Stimulated activated memory B cell treated with anti-CD40 and anti-IgM and Interleukin-4, amounts not matched to agents 10 μg/mL and 1 μg/mL and 100 μg/mL, for 72 hours (primary cell): ENCODE data around the gene INPP4A.

Experiments used
- ATAC-seq: fragments of 150-1000 bp; cut with Tn5 transposase; 2 replicates; pipeline ENCODE4 v1.10.0; 2021
- H3K27ac Mint-ChIP-seq: one replicate; pipeline ENCODE4 v1.8.0; 2022; ENCODE audit warnings: mild to moderate bottlenecking, mixed read lengths
- H3K27me3 Mint-ChIP-seq: one replicate; pipeline ENCODE4 v1.8.0; 2022; ENCODE audit warnings: mixed read lengths
- H3K36me3 Mint-ChIP-seq: one replicate; pipeline ENCODE4 v1.8.0; 2022; ENCODE audit warnings: mixed read lengths
- H3K4me1 Mint-ChIP-seq: one replicate; pipeline ENCODE4 v1.8.0; 2022; ENCODE audit warnings: mixed read lengths
- H3K4me3 Mint-ChIP-seq: one replicate; pipeline ENCODE4 v1.8.0; 2022; ENCODE audit warnings: mild to moderate bottlenecking, moderate library complexity, mixed read lengths
- H3K9me3 Mint-ChIP-seq: one replicate; pipeline ENCODE4 v1.8.0; 2022; ENCODE audit warnings: mixed read lengths

Gene INPP4A

GRCh38 chr2:98463988-98464771 is 19.5 kb downstream of the INPP4A start:
- Mint-ChIP-seq H3K4me1 (peaks cover 85% of the 10 kb centered on the region), H3K4me3 (peak overlapping the region; percentile 50), H3K27ac (peak overlapping the region; percentile 88), H3K36me3 (peaks cover 18% of the 10 kb centered on the region), H3K27me3 (no peaks in the 10 kb centered on the region), H3K9me3 (no peaks in the 10 kb centered on the region)
- ATAC-seq: peak; percentile 47

GRCh38 chr2:98464772-98465310 is 20.2 kb downstream of the INPP4A start:
- Mint-ChIP-seq H3K9me3 (no peaks in the 10 kb centered on the region), H3K4me1 (peaks cover 84% of the 10 kb centered on the region), H3K36me3 (peaks cover 22% of the 10 kb centered on the region), H3K4me3 (peak overlapping the region; percentile 6), H3K27me3 (no peaks in the 10 kb centered on the region), H3K27ac (peak overlapping the region; percentile 88)
- peak; percentile 84 for ATAC-seq

GRCh38 chr2:98465456-98466226 is 21.0 kb downstream of the INPP4A start:
- Mint-ChIP-seq H3K4me1 (peaks cover 78% of the 10 kb centered on the region), H3K27ac (peak overlapping the region; percentile 88), H3K4me3 (peak overlapping the region; percentile 10), H3K9me3 (no peaks in the 10 kb centered on the region), H3K36me3 (peaks cover 24% of the 10 kb centered on the region), H3K27me3 (no peaks in the 10 kb centered on the region)
- no peak for ATAC-seq

GRCh38 chr2:98467082-98467536 is 22.5 kb downstream of the INPP4A start:
- H3K4me1 Mint-ChIP-seq: peaks cover 70% of the 10 kb centered on the region
- no peak for ATAC-seq
- peaks cover 24% of the 10 kb centered on the region for H3K36me3 Mint-ChIP-seq
- no peak overlapping the region for H3K4me3 Mint-ChIP-seq
- no peaks in the 10 kb centered on the region for H3K27me3 Mint-ChIP-seq
- peak overlapping the region; percentile 88 for H3K27ac Mint-ChIP-seq
- no peaks in the 10 kb centered on the region for H3K9me3 Mint-ChIP-seq

GRCh38 chr2:98467652-98468051 is 23.0 kb downstream of the INPP4A start:
- H3K9me3 Mint-ChIP-seq: no peaks in the 10 kb centered on the region
- H3K36me3 Mint-ChIP-seq: peaks cover 26% of the 10 kb centered on the region
- no peak overlapping the region for H3K4me3 Mint-ChIP-seq
- H3K27ac Mint-ChIP-seq: peak overlapping the region; percentile 88
- peaks cover 75% of the 10 kb centered on the region for H3K4me1 Mint-ChIP-seq
- H3K27me3 Mint-ChIP-seq: no peaks in the 10 kb centered on the region
- ATAC-seq: no peak

GRCh38 chr2:98468621-98469236 is 24.1 kb downstream of the INPP4A start:
- Mint-ChIP-seq H3K9me3 (no peaks in the 10 kb centered on the region), H3K4me3 (no peak overlapping the region), H3K27me3 (no peaks in the 10 kb centered on the region), H3K36me3 (peaks cover 35% of the 10 kb centered on the region), H3K27ac (peak overlapping the region; percentile 24), H3K4me1 (peaks cover 76% of the 10 kb centered on the region)
- ATAC-seq: peak; percentile 75

GRCh38 chr2:98469862-98470544 is 25.3 kb downstream of the INPP4A start:
- Mint-ChIP-seq H3K36me3 (peaks cover 35% of the 10 kb centered on the region), H3K27ac (no peak overlapping the region), H3K27me3 (no peaks in the 10 kb centered on the region), H3K4me1 (peaks cover 75% of the 10 kb centered on the region), H3K4me3 (no peak overlapping the region), H3K9me3 (no peaks in the 10 kb centered on the region)
- no peak for ATAC-seq

GRCh38 chr2:98470851-98471255 is 26.2 kb downstream of the INPP4A start:
- Mint-ChIP-seq H3K27ac (peak overlapping the region; percentile 46), H3K4me3 (no peak overlapping the region), H3K36me3 (peaks cover 33% of the 10 kb centered on the region), H3K27me3 (no peaks in the 10 kb centered on the region), H3K4me1 (peaks cover 75% of the 10 kb centered on the region), H3K9me3 (no peaks in the 10 kb centered on the region)
- ATAC-seq: no peak

GRCh38 chr2:98471402-98472131 is 26.9 kb downstream of the INPP4A start:
- no peak for ATAC-seq
- no peak overlapping the region for H3K4me3 Mint-ChIP-seq
- H3K27me3 Mint-ChIP-seq: no peaks in the 10 kb centered on the region
- H3K9me3 Mint-ChIP-seq: no peaks in the 10 kb centered on the region
- peak overlapping the region; percentile 46 for H3K27ac Mint-ChIP-seq
- peaks cover 26% of the 10 kb centered on the region for H3K36me3 Mint-ChIP-seq
- H3K4me1 Mint-ChIP-seq: peaks cover 75% of the 10 kb centered on the region

GRCh38 chr2:98472132-98472650 is 27.5 kb downstream of the INPP4A start:
- H3K27ac Mint-ChIP-seq: peak overlapping the region; percentile 48

GRCh38 chr2:98472961-98473746 is 28.5 kb downstream of the INPP4A start:
- Mint-ChIP-seq H3K4me3 (peak overlapping the region; percentile 4), H3K4me1 (peaks cover 78% of the 10 kb centered on the region), H3K27me3 (no peaks in the 10 kb centered on the region), H3K9me3 (no peaks in the 10 kb centered on the region), H3K36me3 (peaks cover 21% of the 10 kb centered on the region), H3K27ac (peak overlapping the region; percentile 48)
- ATAC-seq: no peak

More at GRCh38 chr2:98472132-98472650, 27.5 kb downstream of the INPP4A start:
- Mint-ChIP-seq H3K4me3 (no peak overlapping the region), H3K27me3 (no peaks in the 10 kb centered on the region), H3K4me1 (peaks cover 74% of the 10 kb centered on the region), H3K9me3 (no peaks in the 10 kb centered on the region), H3K36me3 (peaks cover 20% of the 10 kb centered on the region)
- ATAC-seq: no peak

GRCh38 chr2:98473995-98474780 is 29.5 kb downstream of the INPP4A start:
- no peaks in the 10 kb centered on the region for H3K9me3 Mint-ChIP-seq
- no peak overlapping the region for H3K4me3 Mint-ChIP-seq
- peak overlapping the region; percentile 48 for H3K27ac Mint-ChIP-seq
- no peaks in the 10 kb centered on the region for H3K27me3 Mint-ChIP-seq
- peaks cover 80% of the 10 kb centered on the region for H3K4me1 Mint-ChIP-seq
- peaks cover 21% of the 10 kb centered on the region for H3K36me3 Mint-ChIP-seq
- no peak for ATAC-seq
